ENCODE measurements around the gene DLG1.

- TF ChIP-seq POLR2AphosphoS5 (IDR thresholded peaks at IDR 0.05) (no peak), POLR2A (IDR thresholded peaks at IDR 0.05) (no peak)
Measured at GRCh38 chr3:197270558-197271317, 27.7 kb downstream of the DLG1 start.
